Measurements from ENCODE around the gene CCT6A.
"Not testable (repeated sequence)": the region's sequence is repeated elsewhere in the genome, so short reads cannot be mapped to it uniquely, and the experiment has no call there.

Gene CCT6A

DNA sequence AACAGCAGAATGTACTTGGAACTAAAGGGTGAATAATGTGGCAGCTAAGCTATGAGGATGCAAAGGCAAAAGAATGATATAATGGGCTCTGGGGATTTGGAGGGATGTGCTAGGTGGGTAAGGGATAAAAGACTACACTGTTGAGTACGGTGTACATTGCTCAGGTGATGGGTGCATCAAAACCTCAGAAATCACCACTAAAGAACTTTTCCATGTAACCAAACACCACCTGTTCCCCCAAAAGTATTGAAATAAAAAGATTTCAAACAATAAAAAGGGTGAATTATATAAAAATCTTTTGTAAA lies 56.3 kb downstream of the CCT6A start:
- no peak overlapping the region for H3K4me3 ChIP-seq (replicated peaks; ENCODE audit: insufficient read depth, low read length)
- no peaks in the 10 kb centered on the region for H3K27me3 ChIP-seq (ENCODE audit: insufficient read depth, poor library complexity, severe bottlenecking)
- no peak for DNase-seq (ENCODE audit: low read depth in 1 of 2, low spot score in 1 of 2)
- H3K27ac ChIP-seq (replicated peaks): no peak overlapping the region
- no peak for TF ChIP-seq CTCF (IDR thresholded peaks at IDR 0.05; ENCODE audit: insufficient read depth, low read length)
- TF ChIP-seq, protein P1, sequence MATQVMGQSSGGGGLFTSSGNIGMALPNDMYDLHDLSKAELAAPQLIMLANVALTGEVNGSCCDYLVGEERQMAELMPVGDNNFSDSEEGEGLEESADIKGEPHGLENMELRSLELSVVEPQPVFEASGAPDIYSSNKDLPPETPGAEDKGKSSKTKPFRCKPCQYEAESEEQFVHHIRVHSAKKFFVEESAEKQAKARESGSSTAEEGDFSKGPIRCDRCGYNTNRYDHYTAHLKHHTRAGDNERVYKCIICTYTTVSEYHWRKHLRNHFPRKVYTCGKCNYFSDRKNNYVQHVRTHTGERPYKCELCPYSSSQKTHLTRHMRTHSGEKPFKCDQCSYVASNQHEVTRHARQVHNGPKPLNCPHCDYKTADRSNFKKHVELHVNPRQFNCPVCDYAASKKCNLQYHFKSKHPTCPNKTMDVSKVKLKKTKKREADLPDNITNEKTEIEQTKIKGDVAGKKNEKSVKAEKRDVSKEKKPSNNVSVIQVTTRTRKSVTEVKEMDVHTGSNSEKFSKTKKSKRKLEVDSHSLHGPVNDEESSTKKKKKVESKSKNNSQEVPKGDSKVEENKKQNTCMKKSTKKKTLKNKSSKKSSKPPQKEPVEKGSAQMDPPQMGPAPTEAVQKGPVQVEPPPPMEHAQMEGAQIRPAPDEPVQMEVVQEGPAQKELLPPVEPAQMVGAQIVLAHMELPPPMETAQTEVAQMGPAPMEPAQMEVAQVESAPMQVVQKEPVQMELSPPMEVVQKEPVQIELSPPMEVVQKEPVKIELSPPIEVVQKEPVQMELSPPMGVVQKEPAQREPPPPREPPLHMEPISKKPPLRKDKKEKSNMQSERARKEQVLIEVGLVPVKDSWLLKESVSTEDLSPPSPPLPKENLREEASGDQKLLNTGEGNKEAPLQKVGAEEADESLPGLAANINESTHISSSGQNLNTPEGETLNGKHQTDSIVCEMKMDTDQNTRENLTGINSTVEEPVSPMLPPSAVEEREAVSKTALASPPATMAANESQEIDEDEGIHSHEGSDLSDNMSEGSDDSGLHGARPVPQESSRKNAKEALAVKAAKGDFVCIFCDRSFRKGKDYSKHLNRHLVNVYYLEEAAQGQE (IDR thresholded peaks at IDR 0.05; ENCODE audit: insufficient replicate concordance, low read depth): no peak
- no peak for TF ChIP-seq POLR2AphosphoS5 (IDR thresholded peaks at IDR 0.05; ENCODE audit: low read depth)
- no peak for TF ChIP-seq GABPA (IDR thresholded peaks at IDR 0.05; ENCODE audit: low read depth)
- no peak for TF ChIP-seq SPI1 (IDR thresholded peaks at IDR 0.05; ENCODE audit: borderline replicate concordance, low read depth)

GRCh38 chr7:56110611-56111010 lies 59.0 kb downstream of the CCT6A start:
- TF ChIP-seq, protein P1 (IDR thresholded peaks at IDR 0.05; ENCODE audit: insufficient replicate concordance, low read depth): no peak
- TF ChIP-seq GABPA (IDR thresholded peaks at IDR 0.05; ENCODE audit: low read depth): no peak
- no peak for TF ChIP-seq POLR2AphosphoS5 (IDR thresholded peaks at IDR 0.05; ENCODE audit: low read depth)
- no peak for TF ChIP-seq SPI1 (IDR thresholded peaks at IDR 0.05; ENCODE audit: borderline replicate concordance, low read depth)
- TF ChIP-seq CTCF (IDR thresholded peaks at IDR 0.05; ENCODE audit: insufficient read depth, low read length): no peak
- no peak for DNase-seq (ENCODE audit: low read depth in 1 of 2, low spot score in 1 of 2)
- Histone ChIP-seq H3K27me3 (ENCODE audit: insufficient read depth, poor library complexity, severe bottlenecking) (no peaks in the 10 kb centered on the region), H3K27ac (replicated peaks) (no peak overlapping the region), H3K4me3 (replicated peaks; ENCODE audit: insufficient read depth, low read length) (no peak overlapping the region)

GRCh38 chr7:56112244-56112643 lies 60.7 kb downstream of the CCT6A start:
- not testable (repeated sequence) for DNase-seq (ENCODE audit: low read depth in 1 of 2, low spot score in 1 of 2); H3K4me3 ChIP-seq (replicated peaks; ENCODE audit: insufficient read depth, low read length); H3K27ac ChIP-seq (replicated peaks); H3K27me3 ChIP-seq (ENCODE audit: insufficient read depth, poor library complexity, severe bottlenecking)
